Measurements from ENCODE around the gene PP2D1.
"Not testable (repeated sequence)": the region's sequence is repeated elsewhere in the genome, so short reads cannot be mapped to it uniquely, and the experiment has no call there.

The PP2D1 gene

DNA sequence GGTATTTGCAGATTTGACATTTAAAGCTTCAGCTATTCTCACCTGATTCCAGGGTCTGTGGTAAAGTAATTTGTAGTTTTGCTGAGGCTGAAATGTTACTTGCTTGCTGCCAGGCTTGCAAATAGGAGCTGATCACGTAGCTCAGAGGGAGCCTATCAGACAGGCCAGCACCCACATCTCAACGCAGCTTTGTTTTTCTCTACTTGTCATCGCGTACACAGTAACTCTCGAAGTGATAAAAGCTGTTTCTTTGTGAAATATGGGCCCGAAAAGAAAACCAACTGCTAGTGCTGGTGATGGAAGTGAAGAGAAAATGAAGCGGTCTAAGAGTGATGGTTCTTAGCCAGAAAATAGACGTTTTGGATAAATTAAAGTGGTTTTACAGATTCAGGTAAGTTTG is 41.7 kb downstream of the PP2D1 start:
- DNase-seq (ENCODE audit: low spot score) = no peak

GRCh38 chr3:19967812-19968211 is 44.3 kb downstream of the PP2D1 start:
- DNase-seq (ENCODE audit: low spot score) = no peak

- no peak for DNase-seq (ENCODE audit: low spot score)
Measured at GRCh38 chr3:19967208-19967607, 44.9 kb downstream of the PP2D1 start.

DNA sequence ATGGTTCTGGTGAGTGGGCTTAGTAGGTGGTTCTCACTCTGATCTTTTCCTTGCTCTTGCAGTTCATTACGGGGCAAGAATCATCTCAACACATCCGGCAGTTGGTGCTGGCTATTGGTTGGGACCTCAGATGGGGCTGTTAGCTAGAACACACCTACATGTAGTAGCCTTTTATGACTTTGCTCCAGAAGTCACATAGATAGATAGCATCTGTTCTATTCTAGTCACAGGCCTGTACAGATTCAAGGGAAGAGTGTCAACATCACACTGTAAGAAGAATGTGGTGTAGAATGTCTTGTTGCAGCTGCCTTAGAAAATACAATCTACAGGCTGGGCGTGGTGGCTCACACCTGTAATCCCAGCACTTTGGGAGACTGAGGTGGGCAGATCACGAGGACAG is 50.1 kb downstream of the PP2D1 start:
- no peak for DNase-seq (ENCODE audit: low spot score)

DNA sequence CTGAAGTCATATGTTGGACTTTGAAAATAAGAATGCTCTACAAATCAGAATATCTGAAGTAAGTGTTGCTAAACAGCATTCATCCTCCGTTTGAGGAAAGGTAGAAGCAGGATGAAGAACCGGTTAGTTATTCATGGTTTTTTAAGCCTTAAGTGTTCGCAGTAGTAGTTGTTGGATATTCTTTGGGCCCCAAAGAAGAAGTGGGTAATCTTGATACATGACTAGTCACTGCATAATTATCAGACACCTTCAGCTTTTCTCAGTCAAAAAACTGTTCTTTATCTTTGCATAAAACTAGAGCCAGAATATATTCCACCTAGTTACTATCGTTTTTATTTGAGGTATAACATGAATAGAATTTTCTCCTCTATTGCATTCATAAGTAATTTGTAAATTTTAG is 51.4 kb downstream of the PP2D1 start:
- no peak for DNase-seq (ENCODE audit: low spot score)

- DNase-seq (ENCODE audit: low spot score) = no peak
Measured at GRCh38 chr3:19959505-19959904, 52.6 kb downstream of the PP2D1 start.

DNA sequence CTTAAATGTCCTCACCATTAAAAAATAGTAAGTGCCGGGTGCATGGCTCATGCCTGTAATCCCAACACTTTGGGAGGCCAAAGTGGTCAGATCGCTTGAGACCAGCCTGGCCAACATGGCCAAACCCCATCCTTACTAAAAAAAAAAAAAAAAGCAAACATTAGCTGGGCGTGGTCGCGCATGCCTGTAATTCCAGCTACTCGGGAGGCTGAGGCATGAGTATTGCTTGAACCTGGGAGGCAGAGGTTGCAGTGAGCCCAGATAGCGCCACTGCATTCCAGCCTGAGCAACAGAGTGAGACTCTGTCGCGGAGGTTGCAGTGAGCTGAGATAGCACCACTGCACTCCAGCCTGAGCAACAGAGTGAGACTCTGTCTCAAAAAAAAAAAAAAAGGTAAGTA is 54.7 kb downstream of the PP2D1 start:
- not testable (repeated sequence) for DNase-seq (ENCODE audit: low spot score)

- no peak for DNase-seq (ENCODE audit: low spot score)
Measured at GRCh38 chr3:19954676-19955075, 57.4 kb downstream of the PP2D1 start.

GRCh38 chr3:19950316-19950715 is 61.7 kb downstream of the PP2D1 start:
- DNase-seq (ENCODE audit: low spot score) = no peak

DNA sequence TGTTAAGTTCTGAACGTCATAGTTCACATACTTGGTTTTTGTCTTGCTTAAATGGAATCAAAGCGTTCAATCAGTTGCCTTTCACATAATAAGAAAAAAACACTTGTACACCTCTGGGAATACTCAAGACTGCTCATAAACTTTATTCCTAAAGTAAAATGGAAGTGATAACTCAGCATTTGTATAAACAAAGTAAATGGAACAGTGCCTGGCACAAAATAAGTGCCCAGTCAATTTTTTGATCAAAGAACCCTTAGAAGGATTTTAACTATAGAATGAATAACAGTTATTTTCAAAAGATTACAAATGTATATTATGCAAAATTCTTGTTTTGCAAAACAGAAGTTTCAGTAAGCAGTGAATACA is 63.9 kb downstream of the PP2D1 start:
- no peak for DNase-seq (ENCODE audit: low spot score)

- DNase-seq (ENCODE audit: low spot score) = peak; percentile 34
Measured at GRCh38 chr3:19947549-19948225, 64.4 kb downstream of the PP2D1 start.

DNA sequence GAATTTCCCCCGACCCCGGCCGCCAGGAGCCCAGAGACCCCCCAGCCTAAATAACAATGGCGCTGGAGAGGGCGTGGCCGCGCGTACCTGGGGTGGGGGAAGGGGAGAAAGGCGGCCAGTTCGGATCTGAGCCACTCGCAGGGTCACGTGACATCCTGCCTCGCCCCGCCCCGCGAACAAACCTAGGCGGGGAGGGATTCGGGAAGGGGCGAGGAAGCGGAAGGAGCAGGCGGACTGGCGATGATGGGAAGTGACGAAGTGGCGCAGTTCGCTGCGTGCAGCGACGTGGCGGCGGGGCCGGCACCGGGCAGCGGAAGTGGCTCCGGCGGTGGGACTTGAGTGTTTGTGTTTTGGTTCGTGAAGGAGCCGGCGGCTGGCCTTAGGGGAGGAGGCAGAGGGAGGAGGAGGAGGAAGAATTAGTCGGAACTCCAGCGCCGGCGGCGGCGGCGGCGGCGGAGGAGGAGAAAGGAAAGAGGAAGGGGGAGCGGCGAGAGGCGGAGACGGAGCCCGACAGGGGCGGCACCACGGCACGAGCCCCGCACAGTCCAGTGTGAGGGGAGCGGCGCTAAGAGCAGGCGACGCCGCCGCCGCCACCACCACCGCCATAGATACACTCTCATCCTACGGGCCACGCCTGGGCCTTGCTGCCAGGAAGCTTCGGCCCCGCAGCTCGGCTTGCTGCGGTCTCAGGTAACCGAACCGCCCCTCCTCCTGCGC is 65.1 kb downstream of the PP2D1 start, which contains the start of gene RAB5A:
TSS of gene RAB5A (plus strand) at position 266 of the 717 bp plus-strand sequence. CDS start 3,802 bp downstream, outside the sequence.
- DNase-seq (ENCODE audit: low spot score) = peak; percentile 97

DNA sequence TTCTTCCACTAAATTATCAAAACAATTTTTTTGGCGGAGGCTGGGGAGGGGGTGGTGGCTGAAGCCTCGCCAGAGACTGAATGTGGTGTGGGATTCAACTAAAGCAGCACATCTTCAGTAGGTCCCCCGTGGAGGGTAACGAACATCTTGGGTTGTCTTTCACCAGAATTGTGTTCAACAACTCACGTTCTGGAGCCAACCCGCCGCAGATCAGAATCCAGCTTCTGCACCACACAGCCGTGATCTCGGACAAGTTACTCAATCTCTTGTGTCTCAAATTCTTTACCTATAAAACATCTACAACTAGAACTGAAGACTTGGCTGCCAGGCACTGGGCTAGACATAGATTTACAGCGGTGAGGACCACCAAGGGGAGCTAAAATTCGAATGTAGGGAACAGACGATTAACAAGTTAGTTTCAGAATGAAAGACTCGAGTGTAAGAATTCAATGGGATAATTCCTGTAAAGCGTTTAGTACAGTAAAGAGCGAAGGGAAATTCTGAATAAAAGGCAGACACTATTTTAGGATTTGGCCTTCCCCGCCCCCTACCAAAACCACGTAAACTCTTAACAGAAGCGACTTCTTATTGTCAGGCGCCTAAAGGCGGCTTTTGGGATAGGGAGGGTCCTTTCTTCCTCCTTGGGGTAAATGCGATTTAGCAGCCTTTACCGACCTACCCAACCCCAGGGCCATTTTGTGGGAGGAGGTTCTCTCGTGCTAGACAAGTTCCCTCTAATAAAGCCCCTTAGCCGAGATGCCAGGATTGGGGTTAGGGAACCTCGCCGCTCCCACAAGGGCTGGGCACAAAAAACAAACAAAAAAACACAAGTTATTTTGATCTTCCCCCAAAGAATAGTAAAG is 65.9 kb downstream of the PP2D1 start:
- no peak for DNase-seq (ENCODE audit: low spot score)

GRCh38 chr3:19945534-19945933 is 66.5 kb downstream of the PP2D1 start:
- no peak for DNase-seq (ENCODE audit: low spot score)

- DNase-seq (ENCODE audit: low spot score) = no peak
Measured at GRCh38 chr3:19940643-19941042, 71.4 kb downstream of the PP2D1 start.

GRCh38 chr3:19938295-19938627 is 73.8 kb downstream of the PP2D1 start:
- DNase-seq (ENCODE audit: low spot score) = no peak

DNA sequence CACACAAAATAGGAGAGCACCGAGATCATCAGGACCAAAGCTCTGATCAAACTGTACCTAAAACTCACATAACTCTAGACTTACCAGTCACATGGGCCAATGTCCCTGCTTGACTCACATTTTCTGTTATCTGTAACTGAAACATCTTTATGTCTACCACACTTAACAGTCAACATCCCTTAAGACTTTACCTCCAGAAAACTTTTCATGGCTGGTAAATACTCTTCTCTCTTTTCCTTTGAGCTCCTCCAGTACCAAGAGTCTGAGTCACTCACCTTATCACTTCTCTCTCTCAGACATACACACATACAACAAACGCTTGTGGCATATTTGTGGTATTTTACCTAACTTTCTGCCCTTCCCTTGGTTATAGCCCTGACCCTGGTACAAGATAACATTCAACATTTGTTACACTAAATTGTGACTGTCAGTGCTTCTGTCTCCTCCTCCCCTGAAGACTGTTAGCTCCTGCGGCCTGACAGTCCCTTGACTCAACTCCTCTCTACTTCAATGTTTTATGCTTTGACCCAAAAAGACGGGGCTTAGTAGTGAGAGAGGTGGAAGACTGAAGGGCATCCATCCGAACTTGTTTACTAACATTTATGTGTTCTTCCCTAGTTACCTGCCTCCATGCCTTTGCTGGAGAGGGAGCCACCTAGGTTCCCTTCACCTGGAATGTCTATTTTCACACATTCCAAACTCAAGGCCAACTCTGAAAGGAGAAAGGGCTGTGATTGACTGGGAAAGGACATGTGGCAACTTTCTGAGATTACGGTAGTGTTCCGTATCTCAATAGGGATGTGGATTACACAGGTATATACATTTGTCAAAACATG is 74.4 kb downstream of the PP2D1 start:
- no peak for DNase-seq (ENCODE audit: low spot score)

All from CD4-positive, alpha-beta T cell treated with Interleukin-6 at 100 ng/mL for 8 hours (primary cell).